ENCODE measurements around the gene TMEFF1.

GRCh38 chr9:100466829-100467221, 6.1 kb upstream of the TMEFF1 start:
- TF ChIP-seq, protein P1, sequence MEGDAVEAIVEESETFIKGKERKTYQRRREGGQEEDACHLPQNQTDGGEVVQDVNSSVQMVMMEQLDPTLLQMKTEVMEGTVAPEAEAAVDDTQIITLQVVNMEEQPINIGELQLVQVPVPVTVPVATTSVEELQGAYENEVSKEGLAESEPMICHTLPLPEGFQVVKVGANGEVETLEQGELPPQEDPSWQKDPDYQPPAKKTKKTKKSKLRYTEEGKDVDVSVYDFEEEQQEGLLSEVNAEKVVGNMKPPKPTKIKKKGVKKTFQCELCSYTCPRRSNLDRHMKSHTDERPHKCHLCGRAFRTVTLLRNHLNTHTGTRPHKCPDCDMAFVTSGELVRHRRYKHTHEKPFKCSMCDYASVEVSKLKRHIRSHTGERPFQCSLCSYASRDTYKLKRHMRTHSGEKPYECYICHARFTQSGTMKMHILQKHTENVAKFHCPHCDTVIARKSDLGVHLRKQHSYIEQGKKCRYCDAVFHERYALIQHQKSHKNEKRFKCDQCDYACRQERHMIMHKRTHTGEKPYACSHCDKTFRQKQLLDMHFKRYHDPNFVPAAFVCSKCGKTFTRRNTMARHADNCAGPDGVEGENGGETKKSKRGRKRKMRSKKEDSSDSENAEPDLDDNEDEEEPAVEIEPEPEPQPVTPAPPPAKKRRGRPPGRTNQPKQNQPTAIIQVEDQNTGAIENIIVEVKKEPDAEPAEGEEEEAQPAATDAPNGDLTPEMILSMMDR (IDR thresholded peaks at IDR 0.05): no peak
- no peak for TF ChIP-seq POLR2A (IDR thresholded peaks at IDR 0.05)

Measured in right lobe of liver (tissue), 4 donors.